ENCODE measurements around the gene APOM. TPM values are rescaled to one million over a fixed set of nuclear protein-coding genes. Genes with fewer than 3 reads are reported as not detected.

Gene APOM
- total and polyA plus RNA-seq, 2 of the 4 experiments (the other 2 are of a cell fraction), result 1.4 to 3.8 TPM

GRCh38 chr6:31680226-31681134 is 24.8 kb downstream of the APOM start, which contains the start of gene LY6G5C (continued):
- TF ChIP-seq, protein P1, sequence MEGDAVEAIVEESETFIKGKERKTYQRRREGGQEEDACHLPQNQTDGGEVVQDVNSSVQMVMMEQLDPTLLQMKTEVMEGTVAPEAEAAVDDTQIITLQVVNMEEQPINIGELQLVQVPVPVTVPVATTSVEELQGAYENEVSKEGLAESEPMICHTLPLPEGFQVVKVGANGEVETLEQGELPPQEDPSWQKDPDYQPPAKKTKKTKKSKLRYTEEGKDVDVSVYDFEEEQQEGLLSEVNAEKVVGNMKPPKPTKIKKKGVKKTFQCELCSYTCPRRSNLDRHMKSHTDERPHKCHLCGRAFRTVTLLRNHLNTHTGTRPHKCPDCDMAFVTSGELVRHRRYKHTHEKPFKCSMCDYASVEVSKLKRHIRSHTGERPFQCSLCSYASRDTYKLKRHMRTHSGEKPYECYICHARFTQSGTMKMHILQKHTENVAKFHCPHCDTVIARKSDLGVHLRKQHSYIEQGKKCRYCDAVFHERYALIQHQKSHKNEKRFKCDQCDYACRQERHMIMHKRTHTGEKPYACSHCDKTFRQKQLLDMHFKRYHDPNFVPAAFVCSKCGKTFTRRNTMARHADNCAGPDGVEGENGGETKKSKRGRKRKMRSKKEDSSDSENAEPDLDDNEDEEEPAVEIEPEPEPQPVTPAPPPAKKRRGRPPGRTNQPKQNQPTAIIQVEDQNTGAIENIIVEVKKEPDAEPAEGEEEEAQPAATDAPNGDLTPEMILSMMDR (conservative IDR thresholded peaks at IDR 0.05; ENCODE audit: low read depth, low read length), result peak; percentile 94

All from IMR-90 (cell line).